DOHH2 (cell line): Measurements from ENCODE around the gene PRKAG3.

Experiments
- H3F3A ChIP-seq: fragments of 200-600 bp; sonication (generic), shearing (Covaris generic); 2 replicates; pipeline ENCODE4 v1.6.0; 2016; ENCODE audit warnings: antibody characterized with exemption, mild to moderate bottlenecking; ENCODE audit not compliant: control insufficient read depth, insufficient read depth
- H3K27ac ChIP-seq: fragments of 200-600 bp; sonication (generic); 2 replicates; pipeline ENCODE4 v1.5.1; 2014; ENCODE audit warnings: low read depth, mild to moderate bottlenecking, low read length, moderate library complexity
- H3K27me3 ChIP-seq: fragments of 200-600 bp; sonication (generic); 2 replicates; pipeline ENCODE4 v1.6.1; 2014; ENCODE audit warnings: mild to moderate bottlenecking, low read length, mixed read lengths; ENCODE audit not compliant: control insufficient read depth
- H3K36me3 ChIP-seq: fragments of 200-600 bp; sonication (generic); 2 replicates; pipeline ENCODE4 v1.6.1; 2014; ENCODE audit warnings: mild to moderate bottlenecking, low read length, moderate library complexity, mixed read lengths; ENCODE audit not compliant: control insufficient read depth
- H3K4me1 ChIP-seq: fragments of 200-600 bp; sonication (generic); 2 replicates; pipeline ENCODE4 v1.6.1; 2014; ENCODE audit warnings: mild to moderate bottlenecking, low read length, mixed read lengths; ENCODE audit not compliant: control insufficient read depth
- H3K4me2 ChIP-seq: fragments of 200-600 bp; sonication (generic); 2 replicates; pipeline ENCODE4 v1.6.0; 2014; ENCODE audit warnings: mild to moderate bottlenecking, low read length, moderate library complexity
- H3K4me3 ChIP-seq: fragments of 200-600 bp; sonication (generic); 2 replicates; pipeline ENCODE4 v1.5.1; 2014; ENCODE audit warnings: mild to moderate bottlenecking, low read length, mixed read lengths
- H3K79me2 ChIP-seq: fragments of 200-600 bp; sonication (generic); 2 replicates; pipeline ENCODE4 v1.6.1; 2014; ENCODE audit warnings: mild to moderate bottlenecking, low read length, mixed read lengths; ENCODE audit not compliant: control insufficient read depth
- H3K9me2 ChIP-seq: fragments of 200-600 bp; sonication (generic); replicated peaks from 2 replicates; pipeline ENCODE4 v1.6.1; 2014; ENCODE audit warnings: mild to moderate bottlenecking, low read length, mixed read lengths; ENCODE audit not compliant: control insufficient read depth
- H3K9me3 ChIP-seq: fragments of 200-600 bp; sonication (generic); 2 replicates; pipeline ENCODE4 v1.6.1; 2014; ENCODE audit warnings: antibody characterized with exemption, low read length, mixed read lengths; ENCODE audit not compliant: control insufficient read depth, insufficient read depth
- H4K20me1 ChIP-seq: fragments of 200-600 bp; sonication (generic); 2 replicates; pipeline ENCODE4 v1.6.0; 2014; ENCODE audit warnings: low read depth, mild to moderate bottlenecking, antibody characterized with exemption, low read length, moderate library complexity; ENCODE audit not compliant: control insufficient read depth, insufficient read depth
- CTCF ChIP-seq: fragments of 200-600 bp; sonication (generic); IDR thresholded peaks from one replicate; pipeline ENCODE4 v1.5.1; 2014; ENCODE audit warnings: antibody characterized with exemption, mild to moderate bottlenecking, low read depth, low read length; ENCODE audit not compliant: poor library complexity, severe bottlenecking
- EZH2phosphoT487 ChIP-seq: fragments of 200-600 bp; sonication (generic); IDR thresholded peaks from 2 replicates; pipeline ENCODE4 v1.6.1; 2017; ENCODE audit warnings: borderline replicate concordance, mild to moderate bottlenecking, antibody characterized with exemption, low read length, moderate library complexity, mixed read lengths

PRKAG3 gene

GRCh38 chr2:218815649-218816048 lies 16.0 kb downstream of the PRKAG3 start:
- TF ChIP-seq CTCF = no peak
- TF ChIP-seq EZH2phosphoT487 = no peak
- Histone ChIP-seq H3F3A (no peaks in the 10 kb centered on the region), H3K9me2 (no peaks in the 10 kb centered on the region), H3K4me1 (no peaks in the 10 kb centered on the region), H3K9me3 (no peaks in the 10 kb centered on the region), H3K36me3 (no peaks in the 10 kb centered on the region), H3K79me2 (no peaks in the 10 kb centered on the region), H4K20me1 (no peaks in the 10 kb centered on the region; the same call in 1 of the 2 replicates), H3K27me3 (peaks cover 12% of the 10 kb centered on the region), H3K4me2 (no peak overlapping the region), H3K27ac (no peak overlapping the region), H3K4me3 (no peak overlapping the region)

GRCh38 chr2:218815244-218815637 lies 16.4 kb downstream of the PRKAG3 start:
- no peaks in the 10 kb centered on the region for H3K4me1 ChIP-seq
- H3K27ac ChIP-seq = no peak overlapping the region
- H3K9me2 ChIP-seq = no peaks in the 10 kb centered on the region
- peaks cover 12% of the 10 kb centered on the region for H3K27me3 ChIP-seq
- no peak overlapping the region for H3K4me3 ChIP-seq
- H3F3A ChIP-seq = no peaks in the 10 kb centered on the region
- no peaks in the 10 kb centered on the region for H3K36me3 ChIP-seq
- no peaks in the 10 kb centered on the region for H3K79me2 ChIP-seq
- H3K9me3 ChIP-seq = no peaks in the 10 kb centered on the region
- no peaks in the 10 kb centered on the region; the same call in 1 of the 2 replicates for H4K20me1 ChIP-seq
- H3K4me2 ChIP-seq = no peak overlapping the region
- TF ChIP-seq EZH2phosphoT487 (no peak), CTCF (no peak)

GRCh38 chr2:218814540-218815243 lies 16.9 kb downstream of the PRKAG3 start:
- Histone ChIP-seq H3K79me2 (no peaks in the 10 kb centered on the region), H3K4me2 (no peak overlapping the region), H4K20me1 (no peaks in the 10 kb centered on the region; the same call in 1 of the 2 replicates), H3K36me3 (no peaks in the 10 kb centered on the region), H3K9me2 (no peaks in the 10 kb centered on the region), H3K4me3 (no peak overlapping the region), H3K9me3 (no peaks in the 10 kb centered on the region), H3K27me3 (peaks cover 12% of the 10 kb centered on the region), H3K27ac (no peak overlapping the region), H3F3A (no peaks in the 10 kb centered on the region), H3K4me1 (no peaks in the 10 kb centered on the region)
- TF ChIP-seq EZH2phosphoT487 (no peak), CTCF (no peak)
